ENCODE results near the gene IFRD2.
"Not testable (repeated sequence)": the region's sequence is repeated elsewhere in the genome, so short reads cannot be mapped to it uniquely, and the experiment has no call there.

The IFRD2 gene

DNA sequence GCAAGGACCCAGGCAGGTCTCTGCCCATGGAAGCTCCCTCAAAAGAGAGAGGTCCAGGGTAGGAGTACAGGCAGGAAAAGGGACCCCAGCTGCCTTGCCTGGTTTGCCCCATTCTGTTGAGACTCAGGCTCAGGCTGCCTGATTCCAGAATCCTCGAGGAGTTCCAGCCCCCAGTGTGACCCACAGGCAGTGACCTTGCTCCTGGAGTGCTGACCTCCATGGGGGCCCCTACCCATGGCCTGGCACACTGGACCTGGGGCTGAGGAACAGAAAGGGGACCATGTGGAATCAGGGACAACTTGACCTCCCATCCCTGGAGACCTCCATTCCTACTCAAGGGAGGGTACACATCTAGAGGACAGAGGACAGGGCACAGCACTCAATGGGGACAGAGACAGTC is 26.7 kb downstream of the IFRD2 start:
- no peak for DNase-seq

GRCh38 chr3:50264964-50265485 is 27.2 kb downstream of the IFRD2 start:
- DNase-seq: no peak

DNA sequence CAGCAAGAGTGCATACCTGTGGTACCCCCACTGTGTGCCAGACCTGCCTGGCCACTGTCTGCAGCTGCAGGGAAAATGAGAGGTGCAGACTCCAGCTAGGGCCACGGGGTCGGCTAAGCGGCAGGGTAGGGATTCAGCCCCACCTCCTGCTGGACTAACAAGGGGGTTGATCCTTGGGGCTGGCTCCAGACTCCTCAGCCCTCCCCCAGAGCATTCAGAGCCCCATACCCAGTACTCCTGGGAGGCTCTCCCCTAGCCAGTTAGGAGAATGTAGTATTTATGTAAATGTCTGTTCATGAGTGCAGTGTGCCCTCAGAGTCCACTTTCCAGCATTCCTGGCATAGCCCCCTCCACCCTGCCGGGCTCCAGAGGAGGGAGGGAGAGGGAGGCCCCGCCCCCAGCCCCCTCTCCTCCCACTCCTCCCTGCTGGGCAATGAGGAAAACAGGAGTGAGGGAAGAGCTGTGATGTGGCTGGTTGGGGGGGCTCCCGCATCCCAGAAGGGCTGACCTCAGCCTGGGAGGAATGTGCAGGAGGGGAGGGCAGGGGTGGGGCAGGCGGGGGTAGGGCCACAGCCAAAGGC is 27.8 kb downstream of the IFRD2 start:
- no peak for DNase-seq

DNA sequence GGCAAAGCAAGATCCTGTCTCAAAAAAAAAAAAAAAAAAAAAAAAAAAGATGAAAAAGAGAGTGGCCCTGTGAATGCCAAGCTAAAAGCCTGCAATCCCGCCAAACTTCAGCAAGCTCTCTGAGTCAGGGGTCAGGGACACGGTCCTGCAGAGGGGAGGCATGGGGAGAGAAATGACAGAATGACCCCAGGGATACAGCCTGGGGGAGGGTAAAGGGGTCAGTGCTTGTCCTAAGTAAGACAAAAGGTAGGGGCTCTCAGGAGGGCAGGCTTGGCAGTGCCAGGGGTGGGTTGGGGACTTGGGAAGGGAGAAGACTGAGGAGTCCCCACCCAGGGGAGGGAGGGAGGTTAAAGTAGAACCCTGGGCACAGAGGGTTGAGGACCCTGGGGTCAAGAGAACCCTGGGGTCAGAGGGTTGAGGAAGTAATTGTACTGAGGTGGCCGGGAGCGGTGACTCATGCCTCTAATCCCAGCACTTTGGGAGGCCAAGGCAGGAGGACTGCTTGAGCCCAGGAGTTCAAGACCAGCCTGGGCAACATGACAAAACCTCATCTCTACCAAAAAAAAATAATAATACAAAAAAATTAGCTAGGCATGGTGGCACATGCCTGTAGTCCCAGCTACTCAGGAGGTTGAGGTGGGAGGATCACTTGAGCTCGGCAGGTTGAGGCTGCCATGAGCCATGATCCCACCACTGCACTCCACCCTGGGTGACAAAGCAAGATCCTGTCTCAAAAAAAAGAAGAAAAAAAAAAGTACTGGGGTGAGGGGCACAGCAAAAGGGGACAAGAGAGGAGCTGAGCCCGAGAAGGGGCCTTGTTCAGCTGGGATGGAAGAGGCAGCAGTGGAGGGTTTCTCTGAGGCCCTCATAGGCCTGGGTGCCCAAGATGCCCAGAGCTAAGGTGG is 28.5 kb downstream of the IFRD2 start:
- no peak for DNase-seq

GRCh38 chr3:50262778-50263177 is 29.5 kb downstream of the IFRD2 start:
- DNase-seq: no peak

- DNase-seq: not testable (repeated sequence)
Measured at GRCh38 chr3:50262200-50262599, 30.0 kb downstream of the IFRD2 start.

DNA sequence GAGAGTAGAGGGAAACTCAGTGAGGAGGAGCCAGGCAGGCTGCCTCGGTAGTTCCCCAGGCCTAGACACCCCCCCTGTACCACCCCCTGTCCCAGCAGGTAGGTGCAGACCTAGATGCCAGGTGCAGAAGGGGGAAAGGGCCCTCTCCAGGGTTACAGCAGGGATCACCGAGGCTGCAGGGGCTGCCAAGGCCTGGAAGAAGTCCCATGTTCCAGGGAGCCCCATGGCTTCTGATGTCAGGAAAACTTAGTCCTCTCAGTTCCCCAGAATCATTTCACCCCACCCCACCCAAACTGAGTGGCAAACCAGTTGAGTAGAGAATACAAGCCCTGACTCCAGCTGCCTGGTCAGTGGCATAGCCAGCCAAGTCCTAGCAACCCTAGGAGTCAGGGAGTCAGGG is 30.7 kb downstream of the IFRD2 start:
- DNase-seq: no peak

DNA sequence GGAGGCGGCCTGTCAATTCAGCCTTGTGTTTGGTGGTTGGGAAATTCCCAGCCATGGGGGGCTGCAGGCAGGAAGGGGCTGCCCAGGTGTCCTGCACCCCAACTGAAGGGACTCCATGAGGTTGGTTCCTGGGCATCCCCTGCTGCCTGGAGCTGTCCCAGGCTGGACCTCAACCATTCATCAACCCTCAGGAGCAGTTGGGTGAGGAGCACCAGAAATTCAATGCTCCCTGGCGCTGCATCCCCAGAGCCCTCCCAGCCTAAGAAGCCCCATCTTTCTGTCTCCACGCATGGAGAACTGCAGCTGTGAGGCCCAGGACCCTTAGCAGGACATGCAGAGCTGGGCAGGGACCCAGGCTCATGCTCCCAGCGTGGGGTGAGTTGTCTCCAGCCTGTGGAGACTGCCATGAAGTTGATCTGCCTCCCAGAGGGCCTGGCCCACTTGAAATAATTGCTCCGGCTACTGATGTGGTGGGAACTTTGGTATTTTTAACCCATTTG is 31.2 kb downstream of the IFRD2 start:
- no peak for DNase-seq

DNA sequence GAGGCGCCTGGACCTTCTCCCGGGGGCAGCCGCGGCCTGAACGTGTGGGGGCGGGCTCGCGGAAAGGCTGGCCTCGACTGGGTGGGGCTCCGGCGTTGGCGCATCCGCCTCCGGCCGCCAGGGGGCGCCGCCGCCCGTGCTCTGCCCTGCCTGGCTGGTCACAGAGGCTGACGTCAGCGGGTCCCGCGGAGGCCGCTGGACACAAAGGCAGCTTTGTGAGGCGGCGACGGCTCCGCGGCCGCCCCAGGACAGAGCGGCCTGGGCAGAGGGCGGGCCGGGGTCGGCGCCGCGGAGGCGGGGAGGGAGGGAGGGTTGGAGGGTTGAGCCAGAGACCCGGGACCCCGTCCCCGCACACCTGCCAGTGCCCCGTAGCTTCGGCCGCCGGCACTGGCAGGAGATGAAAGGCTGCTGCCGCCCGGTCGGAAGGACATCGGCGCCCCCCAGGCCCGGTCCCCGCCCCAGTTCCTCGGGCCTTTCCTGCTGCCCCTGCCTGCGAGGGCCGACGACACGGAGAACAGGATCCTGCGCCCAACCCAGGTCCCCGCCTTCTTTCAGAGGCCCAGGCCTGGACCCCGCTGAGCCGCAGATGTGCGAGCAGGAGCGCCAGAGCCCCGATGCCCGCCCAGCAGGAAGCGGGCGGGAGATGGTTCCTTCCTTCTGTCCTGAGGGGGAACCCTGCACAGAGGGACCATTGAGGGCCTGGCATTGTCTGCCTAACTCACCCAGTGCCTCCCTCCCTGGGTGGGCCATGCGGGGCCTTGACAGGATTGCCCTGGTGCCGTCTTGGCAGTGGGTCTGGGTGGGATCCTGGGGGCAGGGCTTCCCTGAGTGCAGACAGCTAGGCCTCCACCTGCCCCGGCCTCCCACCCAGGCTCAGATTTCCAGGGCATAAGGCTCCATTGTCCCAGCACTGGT is 31.9 kb downstream of the IFRD2 start:
- DNase-seq: peak; percentile 66

DNA sequence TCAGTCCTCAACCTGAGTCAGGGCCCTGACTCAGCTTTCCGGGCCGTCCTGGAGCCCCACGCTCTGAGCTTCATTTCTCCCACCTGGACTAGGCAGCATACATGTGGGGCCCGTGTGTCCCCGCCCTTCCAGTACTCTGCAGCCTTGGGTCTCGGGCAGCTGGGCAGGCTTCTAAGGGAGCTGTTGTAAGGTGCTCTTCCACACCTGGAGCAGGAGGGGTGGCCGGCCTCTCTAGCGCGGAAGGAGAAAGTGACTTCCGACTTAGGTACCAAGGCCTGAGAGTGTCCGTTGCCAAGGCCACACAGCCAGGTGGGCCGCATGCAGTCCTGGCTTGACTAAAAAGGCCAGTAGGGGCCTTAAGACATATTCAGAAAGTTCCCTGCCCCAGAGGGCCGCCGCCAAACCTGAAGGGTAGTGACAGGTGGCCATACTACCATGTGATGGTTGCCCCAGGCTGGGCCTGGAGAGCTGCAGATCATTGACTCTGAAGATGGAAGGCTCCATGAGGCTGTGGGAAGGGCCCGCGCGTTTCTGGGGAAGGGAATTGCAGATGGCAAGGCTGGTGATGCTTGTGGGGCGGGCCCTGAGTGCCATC is 32.7 kb downstream of the IFRD2 start:
- DNase-seq: no peak

DNA sequence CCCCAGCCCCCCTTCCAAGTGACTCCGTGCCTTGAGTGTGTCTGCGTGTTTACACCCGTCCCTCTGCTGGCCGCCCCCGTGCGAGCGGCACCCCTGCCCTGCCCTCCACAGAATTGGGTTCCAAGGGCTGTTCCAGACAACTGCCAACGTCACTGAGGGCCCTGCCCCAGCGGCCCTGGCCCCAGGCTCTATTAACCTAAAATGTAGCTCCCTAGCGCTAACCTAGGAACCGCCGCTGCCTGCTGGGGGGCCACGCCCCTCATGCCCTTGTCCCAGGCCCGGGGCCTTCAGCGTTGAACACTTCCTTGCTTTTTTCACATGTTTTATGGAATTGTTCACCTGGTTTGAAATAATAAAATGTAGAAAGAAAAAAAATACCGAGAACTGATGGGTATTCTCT is 33.2 kb downstream of the IFRD2 start:
- DNase-seq: no peak

- DNase-seq: no peak
Measured at GRCh38 chr3:50258029-50258680, 34.1 kb downstream of the IFRD2 start.

- peak; percentile 33 for DNase-seq
Measured at GRCh38 chr3:50256978-50257890, 35.0 kb downstream of the IFRD2 start.

- no peak for DNase-seq
Measured at GRCh38 chr3:50255251-50255615, 37.0 kb downstream of the IFRD2 start.

- DNase-seq: no peak
Measured at GRCh38 chr3:50254577-50255250, 37.5 kb downstream of the IFRD2 start.

- DNase-seq: peak; percentile 75
Measured at GRCh38 chr3:50251220-50251619, 41.0 kb downstream of the IFRD2 start.

DNA sequence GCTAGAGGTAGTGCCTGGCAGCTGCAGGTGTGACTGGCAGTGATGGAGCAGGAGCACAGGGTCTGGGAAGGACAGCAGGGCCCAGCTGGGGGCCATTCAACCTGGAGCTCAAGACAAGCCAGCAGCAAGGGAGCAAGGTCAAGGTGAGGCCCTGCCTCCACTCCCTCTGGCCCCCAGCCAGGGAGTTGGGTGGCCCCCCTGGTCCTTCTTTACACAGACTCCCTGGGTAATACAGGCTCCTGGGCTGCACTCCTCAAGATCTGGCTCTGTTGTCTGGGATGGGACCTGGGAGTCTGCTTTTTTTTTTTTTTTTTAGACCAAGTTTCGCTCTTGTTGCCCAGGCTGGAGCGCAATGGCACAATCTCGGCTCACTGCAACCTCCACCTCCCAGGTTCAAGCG is 41.7 kb downstream of the IFRD2 start:
- DNase-seq: no peak

- no peak for DNase-seq
Measured at GRCh38 chr3:50249457-50249856, 42.8 kb downstream of the IFRD2 start.

- DNase-seq: no peak
Measured at GRCh38 chr3:50248387-50248786, 43.8 kb downstream of the IFRD2 start.

- DNase-seq: peak; percentile 86
Measured at GRCh38 chr3:50246517-50246954, 45.7 kb downstream of the IFRD2 start.

Data from stimulated activated naive CD4-positive, alpha-beta T cell treated with Interleukin-2 at 50 U/mL for 16 hours (primary cell).